Measurements from ENCODE around the gene GXYLT1. TPM values are rescaled to one million over a fixed set of nuclear protein-coding genes. Genes with fewer than 3 reads are reported as not detected.

The GXYLT1 gene
- total and polyA plus RNA-seq, 9 of the 15 experiments (the other 6 are each of a cell fraction or from before 2014, with no cell fraction given): 1.4 to 9.3 (median 5.5) TPM

DNA sequence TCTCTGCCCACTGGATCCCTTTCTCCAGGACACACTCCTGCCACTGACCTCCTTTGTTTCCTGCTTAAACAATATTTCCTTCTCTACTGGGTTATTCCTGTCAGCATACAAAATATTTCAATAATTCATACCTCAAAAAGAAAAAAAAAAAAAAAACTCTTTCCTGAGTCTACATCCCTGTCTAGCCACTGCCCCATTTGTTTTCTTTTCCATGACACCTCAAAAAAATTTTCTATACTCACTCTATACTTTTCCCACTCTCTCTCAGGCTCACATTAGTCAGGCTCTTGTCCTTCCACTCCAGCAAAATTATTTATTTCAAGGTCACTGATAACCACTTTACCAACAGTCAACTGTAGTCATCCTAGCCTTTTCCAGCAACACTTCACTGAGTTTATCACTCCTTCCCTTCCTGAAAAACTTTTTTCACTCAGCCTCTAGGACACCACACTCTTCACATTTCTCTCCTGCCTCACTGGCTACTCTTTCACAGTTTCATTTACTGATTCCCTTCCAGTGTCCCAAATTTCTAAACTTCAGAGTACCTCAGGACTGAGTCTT lies 29.4 kb upstream of the GXYLT1 start:
- ATAC-seq: no peak
- FAIRE-seq: peak; percentile 26

More for the DNA sequence above, 29.4 kb upstream of the GXYLT1 start:
- TF ChIP-seq MLLT1 (IDR thresholded peaks at IDR 0.05) (no peak), ZNF146 (CRISPR knock-in tag; IDR thresholded peaks at IDR 0.05; ENCODE audit: unreplicated experiment) (no peak), PRMT5 (CRISPR knock-in tag; IDR thresholded peaks at IDR 0.05) (no peak), ZNF263 (CRISPR knock-in tag; IDR thresholded peaks at IDR 0.05; ENCODE audit: borderline replicate concordance) (no peak)
- TF ChIP-seq, protein P1, sequence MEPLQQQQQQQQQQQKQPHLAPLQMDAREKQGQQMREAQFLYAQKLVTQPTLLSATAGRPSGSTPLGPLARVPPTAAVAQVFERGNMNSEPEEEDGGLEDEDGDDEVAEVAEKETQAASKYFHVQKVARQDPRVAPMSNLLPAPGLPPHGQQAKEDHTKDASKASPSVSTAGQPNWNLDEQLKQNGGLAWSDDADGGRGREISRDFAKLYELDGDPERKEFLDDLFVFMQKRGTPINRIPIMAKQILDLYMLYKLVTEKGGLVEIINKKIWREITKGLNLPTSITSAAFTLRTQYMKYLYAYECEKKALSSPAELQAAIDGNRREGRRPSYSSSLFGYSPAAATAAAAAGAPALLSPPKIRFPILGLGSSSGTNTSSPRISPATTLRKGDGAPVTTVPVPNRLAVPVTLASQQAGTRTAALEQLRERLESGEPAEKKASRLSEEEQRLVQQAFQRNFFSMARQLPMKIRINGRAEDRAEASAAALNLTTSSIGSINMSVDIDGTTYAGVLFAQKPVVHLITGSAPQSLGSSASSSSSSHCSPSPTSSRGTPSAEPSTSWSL (CRISPR knock-in tag; IDR thresholded peaks at IDR 0.05; ENCODE audit: borderline replicate concordance): no peak
- Histone ChIP-seq H3K4me3 (no peak overlapping the region), H3K36me3 (ENCODE audit: control insufficient read depth, insufficient read depth, low read length) (no peaks in the 10 kb centered on the region), H3K9me3 (replicated peaks; ENCODE audit: control insufficient read depth, insufficient read depth, low read depth, low read length) (no peaks in the 10 kb centered on the region), H3K9me1 (ENCODE audit: control insufficient read depth, insufficient read depth, low read length) (no peaks in the 10 kb centered on the region), H3K79me2 (ENCODE audit: control insufficient read depth, insufficient read depth, low read length) (no peaks in the 10 kb centered on the region), H3K9ac (ENCODE audit: insufficient read depth in 1 of 2, low read depth in 2 of 2, low read length in 2 of 2) (no peak overlapping the region), H3K27ac (ENCODE audit: extremely low read depth, low read depth, low read length) (no peak overlapping the region), H3K27me3 (ENCODE audit: control insufficient read depth in 2 of 2, insufficient read depth in 2 of 2, low read length in 2 of 2) (no peaks in the 10 kb centered on the region), H4K20me1 (replicated peaks; ENCODE audit: control insufficient read depth, insufficient read depth, low read length) (no peaks in the 10 kb centered on the region), H3K4me1 (replicated peaks in 1 of 2; ENCODE audit: control insufficient read depth in 2 of 2, insufficient read depth in 2 of 2, low read length in 2 of 2) (0 out of 5 replicates have a peak, but pooled peaks cover 0 to 3% of the 10 kb centered on the region in 2 experiments), H3K4me2 (ENCODE audit: insufficient read depth, low read length) (no peak overlapping the region), H2AFZ (ENCODE audit: low read depth, low read length) (no peak overlapping the region)
- in situ Hi-C loops (cut with MboI): no loop called here
- no peak for DNase-seq (ENCODE audit: extremely low read depth in 1 of 4, low spot score in 3 of 4)
- POLR2A ChIA-PET: no interaction called here
- intact Hi-C loops (cut with micrococcal nuclease): no loop called here
- CTCF ChIA-PET (ENCODE audit: low intra/inter-chr PET ratio): no interaction called here
- BruUV-seq (replicated peaks): no TSS peak
